Transverse colon (tissue), 4 donors: ENCODE data around the gene VTI1A. TPM values are rescaled to one million over a fixed set of nuclear protein-coding genes. Genes with fewer than 3 reads are reported as not detected.

Experiments
- DNase-seq: peaks from one replicate; pipeline ENCODE4 v3.0.0-alpha.2; 2019
- H3K27ac ChIP-seq, 4 donors: fragments of 200-600 bp; sonication (generic); 2 replicates each; pipeline ENCODE4 v1.5.1; 2016 to 2018; ENCODE audit warnings: inconsistent platforms in 4 of 4
- H3K27me3 ChIP-seq: fragments of 200-600 bp; sonication (generic); 2 replicates; pipeline ENCODE4 v1.5.1; 2017; ENCODE audit warnings: inconsistent platforms
- H3K36me3 ChIP-seq, 4 donors: fragments of 200-600 bp; sonication (generic); 2 replicates each; pipeline ENCODE4 v1.5.1; 2017 to 2019; ENCODE audit warnings: inconsistent platforms in 4 of 4
- H3K4me1 ChIP-seq, 4 donors: fragments of 200-600 bp; sonication (generic); 2 replicates each; pipeline ENCODE4 v1.5.1; 2017 to 2020; ENCODE audit warnings: inconsistent platforms in 4 of 4
- H3K4me3 ChIP-seq, 4 donors: fragments of 200-600 bp; sonication (generic); 1 replicate in 1 of 4; 2 replicates in 3 of 4; pipeline versions ENCODE4 v1.5.1 to v1.6.1; 2017 to 2019; ENCODE audit warnings: inconsistent platforms in 4 of 4
- H3K9me3 ChIP-seq, 2 donors: fragments of 200-600 bp; sonication (generic); 2 replicates each; pipeline ENCODE4 v1.5.1; 2017 to 2019; ENCODE audit warnings: inconsistent platforms in 2 of 2
- CTCF ChIP-seq, 5 experiments: fragments of 200-600 bp in 3 of 5; fragments of 450-650 bp in 2 of 5; sonication (generic) in 3 of 5; IDR thresholded peaks; 1 replicate in 2 of 5; 2 replicates in 3 of 5; pipeline ENCODE4 v1.5.1; 2016 to 2017; ENCODE audit warnings: antibody characterized with exemption in 5 of 5, inconsistent platforms in 3 of 5, mild to moderate bottlenecking in 2 of 5, moderate library complexity in 1 of 5
- EP300 ChIP-seq: sonication (generic); formaldehyde crosslinking; IDR thresholded peaks from one replicate; pipeline ENCODE4 v1.6.1; 2017; ENCODE audit warnings: antibody characterized with exemption, low read depth
- POLR2A ChIP-seq: fragments of 450-650 bp; IDR thresholded peaks from one replicate; pipeline ENCODE4 v1.6.1; 2016; ENCODE audit warnings: antibody characterized with exemption, mild to moderate bottlenecking, moderate library complexity
- POLR2AphosphoS5 ChIP-seq, 3 donors: sonication (generic); formaldehyde crosslinking; IDR thresholded peaks; one replicate each; pipeline ENCODE4 v1.6.1; 2016; ENCODE audit warnings: antibody characterized with exemption in 3 of 3
- WGBS, 2 donors: methylation state at CpG; one replicate each; pipeline ENCODE4 v1.1.5; 2018; ENCODE audit warnings: low coverage in 1 of 2; 5-methylcytosine and 5-hydroxymethylcytosine counted together
- in situ Hi-C, 4 donors: fragments of 200-750 bp; cut with MboI; loops; one replicate each; pipeline versions ENCODE4 v1.15.0 to v1.15.1; 2017; ENCODE audit warnings: low sequenced_read_pairs in 3 of 4, low pct_ligation_motif_present in 1 of 4, low pct_unique_long_range_greater_than_20kb in 1 of 4
- intact Hi-C: fragments of 100-400 bp; cut with DNase I; formaldehyde crosslinking; loops from one replicate; pipeline ENCODE4 v1.15.1; 2023; ENCODE audit warnings: low total_unique reads
- total RNA-seq, 4 donors: library from RNA; depleted of rRNA; stranded (reverse); fragments of >200 nt; gene quantifications; one replicate each; pipeline ENCODE4 v1.1.0, GENCODE V29; 2016

Gene VTI1A
- total RNA-seq, 4 donors from 2014 or later = 65.8 to 211 (median 149) TPM

GRCh38 chr10:112831859-112832258 lies 384.8 kb downstream of the VTI1A start:
- no peaks in the 10 kb centered on the region for H3K4me1 ChIP-seq
- no peaks in the 10 kb centered on the region for H3K9me3 ChIP-seq
- no peaks in the 10 kb centered on the region for H3K36me3 ChIP-seq
- H3K4me3 ChIP-seq = no peak overlapping the region
- 80 to 87% methylated on average over 1 to 16 of the region's 16 CpGs for WGBS, 2 donors
- in situ Hi-C loops (no loop called here), intact Hi-C loops (no loop called here)
- TF ChIP-seq EP300 (no peak), CTCF (IDR thresholded peaks at IDR 0.05) (no peak)
- no peaks in the 10 kb centered on the region for H3K27me3 ChIP-seq
- DNase-seq = no peak
- H3K27ac ChIP-seq = no peak overlapping the region

- 91% methylated on average over 7 of the region's 7 CpGs; no CpG with 5 or more reads in 1 of the 2 donors for WGBS, 2 donors
- no peak overlapping the region for H3K4me3 ChIP-seq
- no peaks in the 10 kb centered on the region for H3K4me1 ChIP-seq
- H3K27ac ChIP-seq = no peak overlapping the region
- H3K27me3 ChIP-seq = no peaks in the 10 kb centered on the region
- H3K36me3 ChIP-seq = no peaks in the 10 kb centered on the region
- no peaks in the 10 kb centered on the region for H3K9me3 ChIP-seq
- intact Hi-C loops = no loop called here
- in situ Hi-C loops = no loop called here
- TF ChIP-seq POLR2A = no peak
- TF ChIP-seq POLR2AphosphoS5 (IDR thresholded peaks at IDR 0.05) = no peak
- TF ChIP-seq CTCF (IDR thresholded peaks at IDR 0.05) = no peak
- TF ChIP-seq EP300 = no peak
- DNase-seq = no peak
Measured at GRCh38 chr10:112832361-112832878, 385.4 kb downstream of the VTI1A start.

- WGBS, 2 donors = 86 to 100% methylated on average over 1 to 2 of the region's 2 CpGs
- Histone ChIP-seq H3K4me1 (no peaks in the 10 kb centered on the region), H3K27me3 (no peaks in the 10 kb centered on the region), H3K36me3 (no peaks in the 10 kb centered on the region), H3K9me3 (no peaks in the 10 kb centered on the region), H3K27ac (no peak overlapping the region), H3K4me3 (no peak overlapping the region)
- DNase-seq = no peak
- in situ Hi-C loops (no loop called here), intact Hi-C loops (no loop called here)
- no peak for TF ChIP-seq POLR2A
- TF ChIP-seq CTCF (IDR thresholded peaks at IDR 0.05) = no peak
- no peak for TF ChIP-seq EP300
- no peak for TF ChIP-seq POLR2AphosphoS5 (IDR thresholded peaks at IDR 0.05)
Measured at GRCh38 chr10:112832959-112833358, 385.9 kb downstream of the VTI1A start.

GRCh38 chr10:112834751-112835181 lies 387.8 kb downstream of the VTI1A start:
- WGBS, 2 donors = 81 to 100% methylated on average over 3 to 8 of the region's 8 CpGs
- Histone ChIP-seq H3K27ac (no peak overlapping the region), H3K9me3 (no peaks in the 10 kb centered on the region), H3K4me1 (no peaks in the 10 kb centered on the region), H3K27me3 (no peaks in the 10 kb centered on the region), H3K4me3 (no peak overlapping the region), H3K36me3 (no peaks in the 10 kb centered on the region)
- no peak for DNase-seq
- intact Hi-C loops = no loop called here
- in situ Hi-C loops = no loop called here
- TF ChIP-seq CTCF (IDR thresholded peaks at IDR 0.05) (no peak), POLR2A (no peak), EP300 (no peak), POLR2AphosphoS5 (IDR thresholded peaks at IDR 0.05) (no peak)
